ENCODE data around the gene SLC43A2.
"Not testable (repeated sequence)": the region's sequence is repeated elsewhere in the genome, so short reads cannot be mapped to it uniquely, and the experiment has no call there.

SLC43A2 gene

DNA sequence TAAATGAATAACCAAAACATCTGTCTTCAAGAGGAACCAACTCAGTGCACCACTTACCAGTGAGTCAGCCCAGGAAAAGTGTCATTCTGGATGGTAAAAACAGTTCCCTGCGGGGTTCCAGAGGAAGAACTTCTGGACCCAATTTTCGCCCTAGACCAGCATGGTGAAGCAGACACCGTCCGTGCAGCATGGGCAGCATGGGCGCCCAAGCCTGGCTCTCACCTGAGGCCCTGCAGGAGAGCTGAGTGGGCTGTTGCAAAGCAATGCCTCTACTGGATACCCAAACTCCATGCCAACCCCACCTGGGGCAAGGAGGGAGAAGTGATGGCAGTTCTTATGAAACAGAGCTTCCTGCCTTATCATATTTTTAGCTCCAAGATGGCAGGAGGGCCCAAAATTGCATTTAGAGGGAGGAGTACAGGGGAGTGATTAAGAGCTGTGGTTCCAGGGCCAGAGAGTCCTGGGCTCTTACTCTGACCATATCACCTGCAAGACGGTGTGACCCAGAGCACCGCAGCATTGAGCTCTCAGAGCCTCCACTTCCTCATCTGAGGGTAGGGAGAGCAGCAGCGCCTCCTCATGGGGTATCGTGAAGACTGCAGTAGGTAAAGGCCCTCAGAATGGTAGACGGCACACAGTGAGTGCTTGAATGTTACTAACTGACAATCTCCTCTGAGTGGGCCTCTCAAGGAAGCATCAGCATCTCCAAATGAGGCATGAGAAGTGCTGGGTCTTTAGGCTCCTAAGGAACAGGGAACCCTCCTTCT, 95.6 kb downstream of the SLC43A2 start:
- TF ChIP-seq, protein P1, sequence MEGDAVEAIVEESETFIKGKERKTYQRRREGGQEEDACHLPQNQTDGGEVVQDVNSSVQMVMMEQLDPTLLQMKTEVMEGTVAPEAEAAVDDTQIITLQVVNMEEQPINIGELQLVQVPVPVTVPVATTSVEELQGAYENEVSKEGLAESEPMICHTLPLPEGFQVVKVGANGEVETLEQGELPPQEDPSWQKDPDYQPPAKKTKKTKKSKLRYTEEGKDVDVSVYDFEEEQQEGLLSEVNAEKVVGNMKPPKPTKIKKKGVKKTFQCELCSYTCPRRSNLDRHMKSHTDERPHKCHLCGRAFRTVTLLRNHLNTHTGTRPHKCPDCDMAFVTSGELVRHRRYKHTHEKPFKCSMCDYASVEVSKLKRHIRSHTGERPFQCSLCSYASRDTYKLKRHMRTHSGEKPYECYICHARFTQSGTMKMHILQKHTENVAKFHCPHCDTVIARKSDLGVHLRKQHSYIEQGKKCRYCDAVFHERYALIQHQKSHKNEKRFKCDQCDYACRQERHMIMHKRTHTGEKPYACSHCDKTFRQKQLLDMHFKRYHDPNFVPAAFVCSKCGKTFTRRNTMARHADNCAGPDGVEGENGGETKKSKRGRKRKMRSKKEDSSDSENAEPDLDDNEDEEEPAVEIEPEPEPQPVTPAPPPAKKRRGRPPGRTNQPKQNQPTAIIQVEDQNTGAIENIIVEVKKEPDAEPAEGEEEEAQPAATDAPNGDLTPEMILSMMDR (IDR thresholded peaks at IDR 0.05; ENCODE audit: low read depth, low read length, missing control alignments), result peak; percentile 37
- H3K4me3 ChIP-seq (replicated peaks; ENCODE audit: low read depth, low read length), result no peak overlapping the region
- DNase-seq (ENCODE audit: extremely low read depth, low read depth), result no peak

DNA sequence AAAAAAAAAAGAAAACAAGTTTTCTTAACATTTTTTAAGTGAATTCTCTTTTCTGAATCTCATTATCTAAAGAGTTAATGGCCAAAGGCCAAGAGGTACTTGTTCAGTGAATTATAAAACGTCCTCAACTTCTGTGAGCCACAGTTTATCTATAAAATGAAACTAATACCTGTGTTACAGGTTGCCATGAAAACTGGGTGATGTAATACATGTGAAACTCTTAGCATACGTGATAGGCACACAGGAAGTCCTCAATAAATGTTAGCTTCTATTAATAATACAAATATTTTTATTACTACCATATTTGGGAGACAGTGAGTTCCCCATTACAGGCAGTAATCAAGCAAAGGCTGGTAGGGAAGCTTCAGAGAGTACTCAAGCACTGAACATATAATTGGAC, 98.8 kb downstream of the SLC43A2 start:
- TF ChIP-seq, protein P1 (IDR thresholded peaks at IDR 0.05; ENCODE audit: low read depth, low read length, missing control alignments), result no peak
- no peak for DNase-seq (ENCODE audit: extremely low read depth, low read depth)

DNA sequence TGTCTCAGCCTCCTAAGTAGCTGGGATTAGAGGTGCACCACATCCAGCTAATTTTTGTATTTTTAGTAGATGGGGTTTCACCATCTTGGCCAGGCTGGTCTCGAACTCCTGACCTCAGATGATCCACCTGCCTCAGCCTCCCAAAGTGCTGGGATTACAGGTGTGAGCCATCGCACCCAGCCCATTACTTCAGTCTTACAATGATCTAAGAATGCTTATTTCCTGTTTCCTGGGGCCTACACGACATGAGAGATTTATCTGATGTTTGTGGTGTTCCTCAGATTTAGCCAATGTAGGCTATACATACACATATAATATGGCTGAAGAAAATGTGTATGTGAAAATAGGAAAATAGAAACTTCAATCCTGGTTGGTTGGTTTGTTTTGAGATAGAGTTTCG, 101.8 kb downstream of the SLC43A2 start:
- not testable (repeated sequence) for DNase-seq (ENCODE audit: extremely low read depth, low read depth); H3K4me3 ChIP-seq (replicated peaks; ENCODE audit: low read depth, low read length)

More for the DNA sequence above, 98.8 kb downstream of the SLC43A2 start:
- H3K4me3 ChIP-seq (replicated peaks; ENCODE audit: low read depth, low read length), result no peak overlapping the region

DNA sequence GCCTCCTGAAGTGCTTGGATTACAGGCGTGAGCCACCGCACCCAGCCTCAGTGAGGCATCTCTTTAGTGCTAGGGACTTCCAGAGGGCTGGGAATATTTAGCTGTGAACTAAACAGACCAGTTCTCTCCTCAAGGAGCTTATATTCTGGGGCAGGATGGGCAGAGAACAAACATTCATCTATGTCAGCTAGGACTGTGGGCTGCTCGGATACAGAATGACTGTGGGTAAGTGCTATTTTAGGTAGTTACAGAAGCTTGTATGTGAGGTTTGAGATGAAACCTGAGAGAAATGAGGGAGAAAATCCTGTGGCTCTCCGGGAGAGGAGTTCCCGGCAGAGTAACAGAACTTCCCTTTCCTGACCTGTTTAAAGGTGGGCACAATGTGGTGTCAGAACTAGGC, 106.0 kb downstream of the SLC43A2 start:
- H3K4me3 ChIP-seq (replicated peaks; ENCODE audit: low read depth, low read length), result no peak overlapping the region
- TF ChIP-seq, protein P1 (IDR thresholded peaks at IDR 0.05; ENCODE audit: low read depth, low read length, missing control alignments), result no peak
- no peak for DNase-seq (ENCODE audit: extremely low read depth, low read depth)

- TF ChIP-seq, protein P1 (IDR thresholded peaks at IDR 0.05; ENCODE audit: low read depth, low read length, missing control alignments), result no peak
- H3K4me3 ChIP-seq (replicated peaks; ENCODE audit: low read depth, low read length), result no peak overlapping the region
- DNase-seq (ENCODE audit: extremely low read depth, low read depth), result no peak
These were observed 107.5 kb downstream of the SLC43A2 start for GRCh38 chr17:1521086-1521640.

GRCh38 chr17:1519678-1520077, 109.0 kb downstream of the SLC43A2 start:
- DNase-seq (ENCODE audit: extremely low read depth, low read depth), result no peak
- TF ChIP-seq, protein P1 (IDR thresholded peaks at IDR 0.05; ENCODE audit: low read depth, low read length, missing control alignments), result no peak

More at GRCh38 chr17:1519678-1520077, 109.0 kb downstream of the SLC43A2 start:
- H3K4me3 ChIP-seq (replicated peaks; ENCODE audit: low read depth, low read length), result no peak overlapping the region

Data from HFF-Myc (cell line).